Diencephalon (tissue), 1 donor: ENCODE data around the gene CTU1. TPM values are rescaled to one million over a fixed set of nuclear protein-coding genes. Genes with fewer than 3 reads are reported as not detected.

Experiments
- total RNA-seq: library from RNA; depleted of rRNA; stranded (reverse); fragments of >200 nt; gene quantifications from one replicate; pipeline ENCODE4 v1.2.3, GENCODE V29; 2014

CTU1 gene
- 3.9 TPM for total RNA-seq

DNA sequence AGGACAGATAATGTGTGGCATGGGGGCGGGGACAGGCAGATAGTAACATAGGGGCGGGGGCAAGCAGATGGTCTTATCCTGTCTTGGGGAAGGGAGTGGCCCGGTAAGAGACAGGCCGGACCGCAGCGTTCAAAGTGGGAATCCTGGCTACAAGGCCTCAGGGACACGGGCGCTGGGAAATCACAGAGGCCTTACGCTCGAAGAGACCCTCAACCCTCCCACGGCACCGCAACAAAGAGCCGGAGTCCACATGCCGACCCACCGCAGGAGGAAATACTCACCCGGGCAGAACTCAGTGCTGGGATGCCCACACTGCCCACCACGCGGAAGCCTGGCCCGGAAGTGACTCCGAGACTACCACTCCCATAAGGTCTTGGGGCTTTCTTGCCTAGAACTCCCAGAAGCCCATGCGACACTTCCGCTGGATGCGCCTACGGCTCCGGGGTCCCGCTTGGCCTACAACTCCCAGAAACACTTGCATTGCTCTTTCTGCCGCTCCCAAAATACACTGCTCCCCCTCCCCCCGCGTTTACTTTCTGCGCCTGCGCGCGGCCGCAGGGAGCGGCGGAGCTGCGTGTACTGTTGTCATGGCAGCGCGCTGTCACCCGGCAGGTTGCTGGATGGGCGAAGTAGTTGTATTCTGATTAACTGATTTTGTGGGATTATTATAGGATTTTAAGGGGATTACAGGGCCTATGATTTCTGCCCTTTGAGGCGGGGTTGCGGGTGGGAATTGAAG is at the start of gene CTU1:
Gene CTU1 (minus strand): TSS at position 344 of the 739 bp plus-strand sequence. CDS start 3,840 bp downstream, outside the sequence.

DNA sequence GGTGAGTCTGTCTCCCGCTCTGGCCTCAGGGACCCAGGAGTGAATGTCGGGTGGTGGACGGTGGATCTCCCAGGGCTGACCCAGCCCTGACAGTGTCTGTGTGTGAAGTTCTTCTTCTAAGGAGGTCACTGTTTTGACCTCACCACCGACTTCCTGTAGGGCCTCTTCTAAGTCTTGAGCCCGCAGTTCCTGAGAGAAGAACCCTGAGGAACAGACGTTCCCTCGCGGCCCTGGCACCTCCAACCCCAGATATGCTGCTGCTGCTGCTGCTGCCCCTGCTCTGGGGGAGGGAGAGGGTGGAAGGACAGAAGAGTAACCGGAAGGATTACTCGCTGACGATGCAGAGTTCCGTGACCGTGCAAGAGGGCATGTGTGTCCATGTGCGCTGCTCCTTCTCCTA is 33.9 kb upstream of the CTU1 start, which contains the start of gene SIGLEC7:
Gene SIGLEC7 (plus strand): TSS at position 183 of the 400 bp plus-strand sequence. CDS start 69 bp downstream, at position 252.

DNA sequence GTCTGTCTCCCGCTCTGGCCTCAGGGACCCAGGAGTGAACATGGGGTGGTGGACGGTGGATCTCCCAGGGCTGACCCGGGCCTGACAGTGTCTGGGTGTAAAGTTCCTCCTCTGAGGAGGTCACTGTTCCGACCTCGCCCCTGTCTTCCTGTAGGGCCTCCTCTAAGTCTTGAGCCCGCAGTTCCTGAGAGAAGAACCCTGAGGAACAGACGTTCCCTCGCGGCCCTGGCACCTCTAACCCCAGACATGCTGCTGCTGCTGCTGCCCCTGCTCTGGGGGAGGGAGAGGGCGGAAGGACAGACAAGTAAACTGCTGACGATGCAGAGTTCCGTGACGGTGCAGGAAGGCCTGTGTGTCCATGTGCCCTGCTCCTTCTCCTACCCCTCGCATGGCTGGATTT is 16.5 kb upstream of the CTU1 start, which contains the start of gene SIGLEC9:
Gene SIGLEC9 (plus strand): TSS at position 178 of the 400 bp plus-strand sequence. CDS start 69 bp downstream, at position 247.

DNA sequence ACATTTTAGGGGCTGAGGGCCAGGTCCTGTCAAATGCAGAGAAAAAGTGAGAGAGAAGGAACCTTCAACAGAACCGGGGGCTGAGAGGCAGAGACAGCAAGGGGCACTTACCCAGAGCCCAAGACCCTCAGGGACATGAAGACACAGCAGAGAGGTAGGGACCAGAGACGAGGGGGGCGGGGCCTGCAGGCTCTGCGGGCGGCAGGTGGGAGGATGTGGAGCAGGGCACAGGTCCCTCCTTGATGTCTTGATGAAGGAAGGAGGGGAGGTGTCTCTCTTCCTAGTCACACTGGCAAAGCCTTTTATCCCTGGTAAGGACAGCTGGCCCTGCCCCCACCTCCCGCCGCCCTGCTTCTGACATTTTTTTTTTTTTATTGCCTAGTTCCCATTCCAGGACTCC is 25.6 kb downstream of the CTU1 start, which contains the start of gene KLK14:
Gene KLK14 (minus strand): TSS at position 277 of the 400 bp plus-strand sequence. CDS start 273 bp downstream, at position 4.

DNA sequence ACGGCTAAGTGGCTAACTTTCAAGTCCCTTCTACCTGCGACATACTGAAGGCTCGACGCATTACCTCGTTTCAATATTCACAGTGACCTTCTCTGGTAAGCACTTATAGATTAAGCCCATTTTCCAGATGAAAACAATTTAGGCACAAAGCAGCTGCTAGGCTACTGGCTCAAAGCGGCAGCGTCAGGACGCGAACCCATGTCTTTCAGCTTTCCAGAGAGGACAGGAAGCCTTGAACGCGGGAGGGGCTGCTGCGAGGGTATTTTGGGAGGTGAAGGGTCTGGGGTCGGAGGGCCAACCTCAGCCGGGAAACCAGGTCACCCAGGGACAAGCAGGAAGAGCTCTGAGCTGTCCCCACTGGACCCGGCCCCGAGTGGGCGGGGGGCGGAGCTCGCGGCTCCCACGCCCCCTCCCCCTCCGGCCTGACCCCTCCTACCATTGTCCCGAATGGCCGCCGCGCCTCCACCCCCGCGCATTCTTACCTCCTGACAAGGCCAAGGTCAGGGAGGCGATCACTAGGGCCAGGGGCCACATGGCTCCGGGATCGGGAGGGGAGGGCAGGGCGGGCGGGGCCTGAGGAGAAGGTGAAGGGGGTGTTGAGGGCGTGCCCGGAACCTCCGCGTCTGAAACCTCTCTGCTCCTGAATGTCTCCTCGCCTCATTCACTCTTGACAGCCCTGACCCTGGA is 43.5 kb downstream of the CTU1 start, which contains the start of gene KLK13:
Gene KLK13 (minus strand): TSS at position 559 of the 687 bp plus-strand sequence. CDS start 25 bp downstream, at position 534.

Other genes starting within 250 kb of the CTU1 start
- not detected for gene KLK2, start 235.0 kb downstream of the CTU1 start, total RNA-seq
- gene KLK4, start 197.0 kb downstream of the CTU1 start, total RNA-seq = not detected
- gene KLK5, start 155.4 kb downstream of the CTU1 start, total RNA-seq = 0.69 TPM
- gene KLK6, start 138.8 kb downstream of the CTU1 start, total RNA-seq = not detected
- not detected for gene KLK7, start 124.5 kb downstream of the CTU1 start, total RNA-seq
- gene KLK8, start 106.8 kb downstream of the CTU1 start, total RNA-seq = not detected
- 3.2 TPM for gene KLK10, start 88.7 kb downstream of the CTU1 start, total RNA-seq
- not detected for gene KLK11, start 81.8 kb downstream of the CTU1 start, total RNA-seq
- not detected for gene KLK12, start 73.4 kb downstream of the CTU1 start, total RNA-seq
- gene KLK13, start 43.3 kb downstream of the CTU1 start, total RNA-seq = 0.23 TPM
- gene KLK14, start 25.5 kb downstream of the CTU1 start, total RNA-seq = not detected
- 0.69 TPM for gene SIGLEC9, start 16.5 kb upstream of the CTU1 start, total RNA-seq
- 0.46 TPM for gene SIGLEC7, start 33.9 kb upstream of the CTU1 start, total RNA-seq
- gene CD33, start 116.7 kb upstream of the CTU1 start, total RNA-seq = 0.23 TPM
- gene SIGLECL1, start 142.7 kb upstream of the CTU1 start, total RNA-seq = not detected
- gene IGLON5, start 203.2 kb upstream of the CTU1 start, total RNA-seq = 9.5 TPM
- gene VSIG10L, start 233.7 kb upstream of the CTU1 start, total RNA-seq = 1.6 TPM